Brain pericyte (primary cell): ENCODE data around the gene CPNE9.

Experiments
- DNase-seq: peaks from one replicate; pipeline ENCODE4 v3.0.0-alpha.2; 2012; ENCODE audit warnings: low read depth, low spot score

The CPNE9 gene, protein sequence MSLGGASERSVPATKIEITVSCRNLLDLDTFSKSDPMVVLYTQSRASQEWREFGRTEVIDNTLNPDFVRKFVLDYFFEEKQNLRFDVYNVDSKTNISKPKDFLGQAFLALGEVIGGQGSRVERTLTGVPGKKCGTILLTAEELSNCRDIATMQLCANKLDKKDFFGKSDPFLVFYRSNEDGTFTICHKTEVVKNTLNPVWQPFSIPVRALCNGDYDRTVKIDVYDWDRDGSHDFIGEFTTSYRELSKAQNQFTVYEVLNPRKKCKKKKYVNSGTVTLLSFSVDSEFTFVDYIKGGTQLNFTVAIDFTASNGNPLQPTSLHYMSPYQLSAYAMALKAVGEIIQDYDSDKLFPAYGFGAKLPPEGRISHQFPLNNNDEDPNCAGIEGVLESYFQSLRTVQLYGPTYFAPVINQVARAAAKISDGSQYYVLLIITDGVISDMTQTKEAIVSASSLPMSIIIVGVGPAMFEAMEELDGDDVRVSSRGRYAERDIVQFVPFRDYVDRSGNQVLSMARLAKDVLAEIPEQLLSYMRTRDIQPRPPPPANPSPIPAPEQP

DNA sequence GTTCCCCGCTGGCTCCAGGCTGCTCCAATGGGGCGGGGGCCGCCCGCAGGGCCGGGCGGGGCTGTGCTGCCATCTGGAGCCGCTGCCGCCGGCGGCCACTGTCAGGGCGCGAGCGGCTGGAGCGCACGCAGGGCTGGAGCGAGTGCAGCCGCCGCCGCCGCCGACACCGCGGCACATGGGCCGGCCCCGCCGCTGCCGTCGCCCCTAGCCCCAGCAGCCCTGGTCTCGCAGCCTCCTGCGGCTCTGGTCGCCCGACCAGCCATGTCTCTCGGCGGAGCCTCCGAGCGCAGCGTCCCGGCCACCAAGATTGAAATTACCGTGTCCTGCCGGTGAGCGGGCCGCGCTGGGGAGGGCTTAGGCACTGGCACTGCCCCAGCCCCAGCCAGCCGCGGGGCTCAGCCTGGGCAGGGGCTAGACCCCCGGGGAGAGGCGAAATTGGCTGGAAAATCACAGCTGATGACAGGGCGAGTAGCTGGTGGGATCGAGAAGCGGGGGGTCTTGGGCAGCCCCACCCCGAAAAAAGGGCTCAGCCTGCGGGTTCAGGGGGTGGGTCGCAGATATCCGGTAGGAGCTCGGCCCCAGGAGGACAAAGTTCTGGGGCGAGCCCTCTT is at the start of gene CPNE9:
Gene CPNE9 (plus strand): TSS at position 98 of the 611 bp plus-strand sequence. CDS start 164 bp downstream, at position 262.
- DNase-seq: no peak

DNA sequence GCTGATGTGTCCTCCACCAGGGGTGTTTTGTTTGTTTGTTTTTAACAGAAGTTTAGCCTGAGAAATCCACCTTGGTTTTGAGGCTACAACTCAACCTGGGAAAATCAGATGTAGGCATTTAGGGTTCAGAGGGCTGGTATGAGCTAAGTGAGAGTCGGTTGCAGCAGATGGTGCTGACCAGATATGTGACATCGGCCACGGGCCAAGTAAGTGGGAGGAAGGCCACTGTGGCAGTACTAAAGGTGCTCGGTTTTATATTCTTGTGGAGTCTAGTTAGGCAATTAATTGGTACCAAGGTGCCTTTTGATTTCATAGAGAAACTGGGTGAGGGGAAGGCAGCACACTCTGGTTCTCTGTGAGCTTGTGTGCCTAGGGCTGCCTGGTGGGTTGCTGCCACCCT is 43.8 kb upstream of the CPNE9 start:
- DNase-seq: no peak

DNA sequence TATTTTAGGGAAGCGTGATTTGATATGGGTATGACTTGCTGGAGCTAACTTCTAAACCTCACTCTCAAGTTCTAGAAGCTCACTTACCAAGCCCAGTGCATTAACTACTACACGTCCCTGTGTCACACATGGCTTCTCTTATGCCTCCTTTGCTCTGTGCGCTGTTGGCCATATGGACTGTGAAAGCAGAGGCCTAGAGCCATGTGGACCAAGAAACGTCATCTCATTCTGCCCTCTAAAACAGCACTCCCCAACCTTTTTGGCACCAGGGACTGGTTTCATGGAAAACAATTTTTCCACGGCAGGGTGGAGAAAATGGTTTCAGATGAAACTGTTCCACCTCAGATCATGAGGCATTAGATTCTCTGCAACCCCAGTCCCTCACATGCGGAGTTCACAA is 42.7 kb upstream of the CPNE9 start:
- no peak for DNase-seq

DNA sequence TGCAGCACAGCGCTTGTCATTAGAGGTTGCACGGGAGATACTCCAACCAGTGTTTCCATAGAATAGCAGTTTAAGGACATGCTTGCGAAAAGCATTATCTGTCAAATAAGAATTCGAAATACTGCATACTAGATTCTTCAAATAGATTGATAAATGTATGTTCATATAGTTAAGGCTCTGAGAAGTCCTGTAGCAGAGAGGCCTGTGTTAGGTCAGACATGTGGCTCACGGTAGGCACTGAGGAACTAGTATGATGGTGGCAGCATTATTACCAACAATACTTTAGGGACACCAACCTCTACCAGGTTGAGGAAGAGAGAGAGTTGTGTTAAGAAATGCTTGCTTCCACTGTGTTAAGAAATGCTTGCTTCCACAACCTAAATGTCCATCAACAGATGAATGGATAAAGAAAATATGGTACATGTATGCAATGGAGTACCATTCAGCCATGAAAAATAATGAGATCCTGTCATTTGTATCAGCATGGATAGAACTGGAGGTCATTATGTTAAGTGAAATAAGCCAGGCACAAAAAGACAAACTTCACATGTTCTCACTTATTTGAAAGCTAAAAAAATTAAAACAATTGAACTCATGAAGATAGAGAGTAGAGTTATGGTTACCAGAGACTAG is 39.4 kb upstream of the CPNE9 start:
- no peak for DNase-seq

DNA sequence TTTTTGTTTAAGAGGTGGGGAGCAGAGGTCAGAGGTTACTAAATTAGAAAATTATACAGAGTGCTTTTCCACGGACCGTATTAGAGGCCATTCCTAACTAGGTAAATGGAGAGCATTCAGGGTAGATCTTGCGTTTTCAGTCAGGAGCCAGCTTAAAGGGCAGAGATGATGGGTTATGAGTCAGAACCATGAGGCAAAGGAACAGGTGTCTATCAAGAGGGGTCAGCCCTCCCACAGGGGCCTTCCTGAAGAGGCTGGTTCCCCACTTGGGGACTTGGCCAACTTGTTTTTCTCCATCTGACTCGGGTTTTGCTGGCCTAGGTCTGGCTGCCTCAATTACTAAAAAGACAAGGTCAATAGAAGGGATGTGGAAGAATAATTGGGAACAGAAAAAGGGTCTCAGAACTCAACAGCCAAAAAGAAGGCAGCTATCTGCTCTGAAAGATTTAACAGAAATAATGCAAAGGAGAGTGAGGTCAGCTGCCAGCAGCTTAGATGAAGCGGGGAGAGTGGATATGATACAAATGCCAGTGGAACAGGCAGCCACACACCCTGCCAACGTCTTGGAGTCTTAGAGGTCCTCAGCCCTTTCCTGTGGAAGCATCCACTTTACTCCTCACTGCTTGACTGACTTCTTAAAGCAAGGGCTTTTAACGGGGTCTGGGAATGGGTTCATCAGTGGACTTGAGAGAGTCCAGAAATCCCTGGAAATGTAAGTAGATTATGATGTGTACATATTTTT is 36.8 kb upstream of the CPNE9 start:
- no peak for DNase-seq

DNA sequence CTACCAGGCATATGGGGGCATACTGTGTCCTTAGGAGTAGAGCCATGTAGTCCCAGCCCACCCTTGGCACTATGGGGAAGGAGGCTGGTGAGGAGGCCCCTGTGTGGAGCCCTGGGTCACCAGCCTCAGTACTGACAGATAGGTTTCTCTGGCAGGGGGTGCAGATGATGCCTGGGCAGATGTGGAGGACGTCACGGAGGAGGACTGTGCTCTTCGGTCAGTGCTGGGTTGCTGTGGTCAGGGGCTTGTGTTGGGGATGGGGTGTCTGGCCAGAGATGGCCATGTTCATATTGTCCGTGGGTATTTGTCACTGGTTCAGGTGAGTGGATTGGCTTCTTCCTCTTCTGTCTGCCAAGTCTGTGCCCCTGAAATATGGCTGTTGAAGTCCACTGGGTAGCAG is 34.4 kb upstream of the CPNE9 start:
- DNase-seq: no peak

DNA sequence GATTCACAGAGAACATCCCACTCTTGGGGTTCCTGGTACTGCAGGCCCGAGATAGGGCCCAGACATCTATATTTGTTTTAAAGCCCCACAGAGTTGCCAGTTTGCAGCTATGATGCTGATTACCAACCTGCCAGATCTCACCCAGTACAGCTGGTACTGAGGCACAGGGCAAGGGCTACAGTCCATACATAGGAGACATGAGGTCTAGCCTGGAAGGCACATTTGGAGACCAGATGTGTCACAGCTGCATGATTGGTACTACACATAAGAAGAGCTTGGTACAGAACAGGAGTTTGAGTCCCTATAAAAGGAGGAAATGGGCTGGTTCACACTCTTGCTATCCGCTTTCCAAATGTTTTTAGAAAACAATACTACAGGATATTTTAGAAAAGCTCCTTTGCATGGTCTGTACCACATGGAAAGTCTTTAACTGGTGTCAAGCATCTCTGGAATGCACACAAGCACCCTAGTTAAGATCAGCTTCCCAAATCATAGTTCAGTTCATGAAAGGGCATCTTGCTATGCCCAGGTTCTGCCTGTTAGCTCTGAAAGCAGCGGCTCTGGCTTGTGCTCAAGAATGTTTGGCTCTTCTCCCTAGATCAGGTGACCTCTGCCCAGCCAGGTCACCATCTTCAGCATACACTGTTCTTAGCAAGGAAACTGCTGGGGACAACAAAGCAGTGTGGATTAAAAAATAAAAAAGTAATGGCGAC is 33.8 kb upstream of the CPNE9 start:
- DNase-seq: no peak

DNA sequence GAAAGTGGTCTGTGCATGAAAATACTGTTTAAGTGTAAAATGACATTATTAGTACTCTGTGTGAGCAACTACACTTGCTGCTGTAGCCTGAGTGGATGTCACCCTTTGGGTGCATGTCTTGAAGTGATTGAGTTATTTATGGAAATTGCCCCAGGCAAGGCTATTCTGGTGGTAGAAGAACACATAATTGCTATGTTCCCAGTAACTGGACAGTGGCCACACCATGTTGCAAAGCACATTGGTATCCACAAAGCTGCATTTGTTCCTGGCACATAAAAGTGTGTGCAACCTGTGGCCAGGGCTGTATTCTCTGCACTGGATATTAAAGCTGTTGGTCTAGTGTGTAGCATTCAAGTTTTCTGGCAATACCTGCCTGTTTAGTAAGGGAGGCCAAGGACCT is 30.6 kb upstream of the CPNE9 start:
- no peak for DNase-seq

DNA sequence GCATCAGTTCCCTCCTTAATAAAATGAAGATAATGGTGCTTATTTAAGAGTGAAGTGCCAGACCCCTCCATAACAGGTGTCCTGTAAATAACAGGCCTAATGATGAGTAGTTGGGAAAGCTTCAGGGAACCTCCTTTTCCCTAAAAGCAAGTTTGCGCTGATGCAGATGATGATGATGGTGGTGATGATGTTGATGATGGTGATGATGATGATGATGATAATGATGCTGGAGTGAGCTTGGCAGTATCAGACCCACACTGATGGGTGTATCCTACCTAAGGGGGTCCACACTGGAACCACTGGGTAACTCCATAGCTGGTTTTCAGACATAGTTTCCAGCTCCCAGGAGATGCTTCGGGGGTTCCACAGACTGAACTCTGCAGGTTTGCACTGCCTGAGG is 29.9 kb upstream of the CPNE9 start:
- DNase-seq: no peak

DNA sequence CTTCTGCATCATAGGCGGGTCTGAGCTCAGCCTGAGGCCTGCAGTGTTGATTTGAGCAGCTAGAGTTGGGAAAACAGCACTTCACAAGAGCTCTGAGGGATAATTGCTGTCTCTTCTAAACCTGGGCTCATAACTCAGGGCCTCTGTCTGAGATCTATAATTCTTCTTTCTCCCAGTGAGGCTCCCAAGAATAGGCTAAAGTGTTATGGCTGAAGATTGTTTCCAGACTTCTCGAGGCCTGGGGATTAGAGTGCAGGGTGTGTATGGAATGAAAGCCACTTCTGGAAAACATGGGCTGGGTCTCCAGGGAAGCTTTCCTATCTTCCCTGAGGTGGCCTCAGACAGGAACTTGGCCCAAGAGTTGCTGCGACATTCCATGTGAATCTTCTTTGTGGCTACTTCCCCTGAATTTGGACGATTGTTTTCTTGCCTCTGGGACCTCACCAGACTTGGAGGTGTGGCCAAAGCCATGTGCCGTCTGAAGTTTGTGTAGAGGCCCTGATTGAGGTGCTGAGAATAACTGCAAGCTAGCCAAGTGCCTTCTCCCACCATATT is 27.8 kb upstream of the CPNE9 start:
- no peak for DNase-seq

DNA sequence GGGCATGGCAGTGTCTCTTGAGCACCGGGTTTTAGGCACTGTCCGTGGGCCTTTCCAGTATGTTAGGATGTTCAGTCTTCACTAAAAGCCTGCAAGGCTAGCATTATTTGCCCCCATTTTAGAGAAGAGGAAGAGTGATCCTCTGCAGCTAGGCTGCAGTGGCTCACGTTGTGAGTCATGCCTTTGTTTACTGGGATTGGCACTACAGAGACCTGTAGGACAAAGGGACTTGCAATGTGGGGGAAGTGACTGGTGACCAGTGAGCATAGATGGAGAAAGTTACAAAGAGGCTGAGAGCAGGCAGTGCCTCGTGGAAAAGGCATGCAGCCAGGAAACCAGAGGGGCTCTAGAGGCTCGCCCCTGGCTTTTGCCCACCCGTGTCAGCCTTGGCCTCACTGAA is 26.8 kb upstream of the CPNE9 start:
- DNase-seq: no peak

DNA sequence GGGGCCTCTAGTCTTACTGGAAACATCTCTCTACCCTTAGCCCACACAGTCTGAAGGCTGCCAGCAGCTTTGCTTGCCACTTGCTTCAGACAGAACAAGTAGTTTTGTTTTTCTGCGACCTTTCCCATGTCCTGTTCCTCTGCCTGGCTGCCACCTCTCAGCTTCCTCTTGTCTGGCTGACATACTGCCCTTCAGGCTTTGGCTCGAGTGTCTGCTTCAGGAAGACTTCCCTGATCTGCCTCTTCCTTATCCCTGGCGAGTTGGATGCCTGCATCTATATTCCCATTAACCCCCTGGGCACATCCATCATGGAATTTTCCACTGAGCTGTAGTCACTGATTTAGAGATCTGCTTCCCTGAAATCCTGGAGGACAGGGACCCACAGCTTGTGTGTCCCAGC is 25.1 kb upstream of the CPNE9 start:
- no peak for DNase-seq

DNA sequence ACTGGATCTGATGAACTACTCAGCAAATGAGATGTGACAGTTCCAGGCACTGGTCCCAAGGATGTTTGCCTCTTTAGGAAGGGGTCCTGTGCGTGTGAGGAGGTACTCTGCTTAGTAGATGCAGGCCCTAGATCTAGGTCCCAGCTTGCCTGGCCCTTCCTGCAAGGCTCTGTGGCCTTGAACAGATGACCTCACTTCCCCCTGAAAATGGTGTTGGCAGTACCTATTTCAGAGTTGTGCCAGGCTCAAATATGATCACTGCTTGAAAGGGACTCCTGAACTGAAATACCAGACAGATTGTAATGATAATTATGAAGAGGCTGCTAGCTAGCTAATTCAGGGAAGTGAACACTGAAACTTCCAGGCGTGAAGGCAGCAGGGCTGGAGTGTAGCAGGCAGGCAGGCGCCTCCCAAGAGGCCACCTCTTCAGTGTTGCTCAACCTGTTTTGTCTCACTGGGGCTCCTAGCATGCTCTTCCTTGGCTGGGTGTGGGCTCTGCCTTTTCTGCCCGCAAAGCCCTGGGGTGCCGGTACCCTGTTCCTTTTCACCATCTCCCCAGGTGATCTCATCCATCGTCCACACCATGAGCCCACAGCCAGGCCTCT is 24.1 kb upstream of the CPNE9 start:
- DNase-seq: no peak

DNA sequence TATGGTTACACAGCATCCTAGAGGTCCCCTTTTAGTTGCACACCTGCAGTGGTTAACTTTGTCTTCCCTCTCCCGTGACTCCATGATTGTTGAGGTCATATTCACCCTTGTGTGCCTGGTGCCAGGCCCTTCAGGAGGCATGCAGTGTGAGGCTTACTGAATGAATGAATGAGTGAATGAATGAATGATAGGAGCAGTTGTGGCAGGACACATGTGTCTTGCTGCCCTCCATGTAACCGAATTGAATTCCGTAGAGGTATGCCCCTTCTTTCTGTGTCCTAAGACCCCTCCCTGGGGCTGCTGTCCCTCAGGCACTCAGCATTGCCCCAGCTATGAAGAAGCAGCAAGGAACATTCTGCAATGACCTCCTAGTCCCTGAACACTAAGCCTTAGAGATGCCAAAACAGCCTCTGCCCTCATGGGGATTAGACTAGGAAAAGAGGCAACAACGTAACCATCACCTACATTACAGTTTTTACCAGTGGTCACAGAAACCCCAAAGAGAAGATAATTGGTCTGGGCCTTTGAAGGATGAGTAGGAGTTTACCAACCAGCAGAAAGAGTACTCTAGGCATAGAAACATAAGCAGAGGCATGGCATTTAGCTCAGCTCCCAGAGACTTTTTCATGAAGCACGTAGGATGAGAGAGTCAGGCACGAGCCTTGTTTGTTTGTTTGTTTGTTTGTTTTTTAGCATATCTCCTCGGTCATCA is 22.5 kb upstream of the CPNE9 start:
- no peak for DNase-seq

DNA sequence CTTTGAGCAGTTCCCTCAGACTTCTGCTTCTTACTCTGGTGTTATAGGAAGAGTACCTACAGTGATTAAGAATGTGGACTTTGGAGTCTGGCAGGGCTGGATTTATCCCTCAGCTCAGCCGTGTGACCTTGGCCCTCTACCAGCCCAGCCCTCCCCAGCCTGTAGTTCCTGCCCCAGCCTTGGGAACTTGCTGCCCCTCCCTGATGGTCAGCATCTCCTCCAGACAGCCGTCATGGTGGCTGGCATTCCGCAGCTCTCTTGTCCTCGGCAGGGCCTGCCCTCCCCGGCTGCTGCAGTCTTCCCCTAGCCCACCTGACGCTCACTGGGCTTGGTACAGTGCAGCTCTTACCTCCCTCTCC is 21.9 kb upstream of the CPNE9 start:
- no peak for DNase-seq

DNA sequence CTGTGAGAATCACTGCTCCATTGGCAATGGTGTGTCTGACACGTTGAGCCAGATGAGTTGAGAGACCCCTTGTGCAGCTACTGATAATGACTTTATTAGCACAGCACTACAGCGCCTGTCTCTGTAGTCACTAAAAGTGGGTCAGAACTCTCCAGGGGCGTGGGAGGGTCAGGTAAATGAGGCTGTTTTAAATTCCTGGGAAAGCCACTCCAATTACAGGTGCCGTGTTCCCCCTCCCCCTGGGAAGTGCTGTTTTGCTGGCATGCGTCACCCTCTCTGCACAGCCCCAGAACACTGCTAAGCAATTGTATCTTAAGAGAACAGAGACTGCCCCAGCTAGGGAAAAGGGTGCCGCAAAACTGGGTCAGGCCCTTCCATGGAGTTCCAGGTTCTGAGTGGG is 21.5 kb upstream of the CPNE9 start:
- no peak for DNase-seq

DNA sequence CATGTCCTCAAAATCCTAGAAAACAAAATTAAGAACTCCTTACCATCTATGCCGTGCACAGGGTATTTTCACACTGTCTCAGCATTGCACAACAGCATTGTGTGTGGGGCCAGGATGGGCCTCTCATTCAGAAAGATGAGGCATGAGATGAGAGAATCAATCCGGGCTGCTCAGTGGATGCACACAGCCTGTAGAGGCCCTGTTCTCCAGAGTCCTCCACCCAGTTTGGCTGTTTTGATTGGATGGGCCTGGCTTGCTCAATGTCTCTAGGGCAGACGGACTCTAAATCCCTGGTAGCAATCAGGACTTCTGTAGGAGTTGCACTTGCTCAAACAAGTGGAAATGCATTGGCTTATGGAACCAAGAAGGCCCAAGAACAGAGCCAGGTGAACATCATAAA is 20.2 kb upstream of the CPNE9 start:
- no peak for DNase-seq

DNA sequence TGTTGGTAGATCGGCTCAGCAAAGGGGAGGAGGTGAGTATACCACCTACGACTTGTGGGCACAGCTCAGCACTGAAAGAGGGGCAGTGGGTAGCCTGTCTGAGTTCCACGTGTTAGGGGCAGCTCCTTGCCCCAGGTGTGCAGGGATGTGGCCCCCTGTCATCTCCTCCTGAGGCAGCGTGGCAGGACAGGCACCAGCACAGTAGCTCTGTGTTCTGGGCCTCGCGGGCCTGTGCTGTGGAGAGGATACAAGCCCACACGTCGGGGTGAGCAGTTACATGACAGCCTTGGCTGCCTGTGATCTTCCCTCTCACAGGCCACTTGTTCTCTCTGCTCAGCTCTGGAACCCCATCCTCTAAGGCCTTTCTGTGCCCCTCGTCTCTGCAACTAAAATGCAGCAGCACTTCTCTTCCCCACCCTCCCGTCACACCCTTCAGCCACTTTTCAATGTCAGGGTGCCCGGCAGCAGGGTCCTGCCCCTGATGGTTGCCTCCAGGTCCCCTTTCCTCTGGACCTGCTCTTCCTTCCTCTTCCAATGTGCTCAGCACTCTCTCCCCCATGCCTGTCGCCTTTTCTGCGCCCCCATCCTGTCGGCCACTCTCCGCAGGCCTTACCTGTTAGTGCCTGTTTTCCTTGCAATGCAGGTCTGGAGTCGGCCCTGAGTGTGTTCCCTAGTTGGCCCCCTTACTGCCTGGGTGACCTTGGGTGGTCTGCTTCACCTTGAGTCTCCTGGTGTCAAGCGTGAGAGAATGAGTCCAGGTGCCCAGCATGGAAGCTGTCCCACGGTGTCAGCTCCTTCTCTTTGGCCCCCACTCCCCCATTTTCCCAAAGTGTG is 18.2 kb upstream of the CPNE9 start:
- no peak for DNase-seq

DNA sequence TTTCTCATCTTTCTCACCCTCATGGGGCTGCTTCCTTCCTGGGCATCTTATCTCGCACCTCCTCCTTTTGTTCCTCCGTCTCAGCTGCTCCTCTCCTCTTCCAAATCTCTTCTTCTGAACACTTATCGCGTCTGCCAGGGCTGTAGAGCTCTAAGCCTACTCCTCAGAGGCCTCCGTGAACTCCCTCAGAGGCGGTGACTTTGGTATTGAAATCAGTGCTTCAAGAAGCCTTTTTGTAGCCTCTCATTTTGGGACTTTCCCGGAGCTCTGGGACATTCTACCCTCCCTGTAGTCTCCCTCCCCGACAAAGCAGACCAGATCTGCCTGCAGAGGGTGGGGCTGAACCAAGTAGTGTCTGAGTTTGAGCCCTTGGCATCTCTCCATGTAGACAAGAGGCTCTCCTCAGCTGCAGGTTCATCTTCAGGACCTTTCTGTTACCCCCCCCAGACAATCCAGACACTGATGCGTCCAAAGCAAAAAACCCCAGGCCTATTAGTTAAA is 17.5 kb upstream of the CPNE9 start:
- no peak for DNase-seq
